A204.1 (cell line): ENCODE measurements around the gene MRPS10.
"Not testable (repeated sequence)": the region's sequence is repeated elsewhere in the genome, so short reads cannot be mapped to it uniquely, and the experiment has no call there.

ENCODE experiments used
- FAIRE-seq: peaks from 2 replicates; lab custom pipeline; 2012; peaks lifted over from hg19 to GRCh38; lab: Jason Lieb, UNC

MRPS10 gene

GRCh38 chr6:42237857-42238256 lies 20.2 kb upstream of the MRPS10 start:
- no peak for FAIRE-seq

- FAIRE-seq = no peak
These were observed 19.2 kb upstream of the MRPS10 start for GRCh38 chr6:42236682-42237473.

DNA sequence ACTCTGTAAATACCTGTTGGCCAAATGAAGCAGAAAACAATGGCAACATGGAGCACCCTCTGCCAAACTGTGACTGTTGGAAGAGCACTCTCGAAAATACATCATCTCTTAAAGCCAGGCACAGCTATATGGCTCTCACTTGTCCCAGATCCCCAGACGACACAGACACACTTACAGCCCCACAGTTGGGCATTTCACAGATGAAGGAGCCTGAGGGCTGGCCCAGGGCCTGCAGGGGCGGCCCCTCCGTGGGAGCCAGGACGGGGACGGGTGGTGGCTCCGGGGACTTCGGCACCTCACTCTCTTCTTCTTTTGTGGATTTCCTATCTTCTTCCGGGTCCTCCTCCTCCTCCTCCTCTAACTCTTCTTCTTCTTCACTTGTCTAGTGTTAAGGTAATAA lies 18.4 kb upstream of the MRPS10 start:
- FAIRE-seq = no peak

GRCh38 chr6:42232035-42232434 lies 14.4 kb upstream of the MRPS10 start:
- no peak for FAIRE-seq

GRCh38 chr6:42230345-42231321 lies 13.0 kb upstream of the MRPS10 start:
- peak; percentile 52 for FAIRE-seq

- FAIRE-seq = no peak
These were observed 12.0 kb upstream of the MRPS10 start for GRCh38 chr6:42229506-42230119.

DNA sequence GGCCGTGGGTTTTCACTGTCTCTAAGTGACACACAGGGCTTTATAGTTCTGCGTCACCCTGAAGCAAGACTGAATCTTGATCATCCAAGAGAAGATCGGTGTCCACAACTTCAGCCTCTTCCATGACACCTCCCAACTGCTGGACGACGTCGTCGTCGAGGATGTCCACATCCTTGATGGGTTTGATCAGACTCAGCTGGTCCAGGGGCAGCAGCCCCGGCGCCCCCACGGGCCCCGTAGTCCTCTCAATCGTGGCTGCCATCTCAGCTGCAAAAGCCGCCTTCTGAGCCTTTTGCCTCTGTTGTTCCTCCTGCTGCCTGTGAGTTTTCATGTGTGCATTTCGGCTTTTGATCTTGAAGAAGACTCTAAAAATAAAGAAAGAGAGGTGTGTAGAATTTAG lies 10.6 kb upstream of the MRPS10 start:
- FAIRE-seq = no peak

- FAIRE-seq = no peak
These were observed 9.7 kb upstream of the MRPS10 start for GRCh38 chr6:42227173-42227850.

GRCh38 chr6:42226645-42227143 lies 9.0 kb upstream of the MRPS10 start:
- FAIRE-seq = peak; percentile 84

DNA sequence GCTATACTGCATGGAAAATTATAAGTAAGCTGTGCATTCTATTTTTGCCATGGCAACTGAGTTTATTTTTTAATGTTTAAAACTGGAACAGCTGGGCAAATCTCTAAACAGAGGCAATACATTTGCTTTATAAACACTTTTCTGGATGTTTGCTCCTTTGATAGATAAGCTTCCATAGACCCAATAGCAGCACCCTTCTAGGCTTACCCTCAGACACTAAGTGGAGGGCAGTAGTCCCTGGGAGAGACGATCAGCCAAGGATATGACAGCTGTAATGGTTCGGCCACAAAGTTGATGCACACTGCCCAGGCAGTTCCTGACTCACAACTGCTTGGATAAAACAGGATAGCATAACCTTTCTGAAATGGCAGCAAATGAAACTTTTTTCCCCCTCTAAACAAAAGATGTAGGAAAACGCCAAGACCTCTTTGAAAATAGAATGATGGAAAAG lies 8.5 kb upstream of the MRPS10 start:
- FAIRE-seq = no peak

DNA sequence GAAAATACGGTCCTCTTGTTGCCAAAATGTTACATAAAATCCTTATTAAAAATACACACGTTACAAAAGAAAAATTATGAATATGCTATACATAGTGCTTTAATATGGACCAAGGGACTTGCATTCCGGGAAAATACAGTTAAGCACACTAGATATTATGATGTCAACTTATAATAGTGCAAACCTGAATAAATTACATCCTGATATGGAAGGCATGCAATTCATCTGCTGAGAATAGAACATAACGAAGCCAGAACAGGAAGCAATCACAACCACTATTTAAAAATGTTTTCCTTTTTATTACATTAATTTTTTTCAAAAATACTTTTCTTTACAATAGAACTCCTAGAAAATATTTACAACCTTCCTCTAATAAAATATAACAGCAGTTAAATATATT lies 7.8 kb upstream of the MRPS10 start:
- peak; percentile 44 for FAIRE-seq

DNA sequence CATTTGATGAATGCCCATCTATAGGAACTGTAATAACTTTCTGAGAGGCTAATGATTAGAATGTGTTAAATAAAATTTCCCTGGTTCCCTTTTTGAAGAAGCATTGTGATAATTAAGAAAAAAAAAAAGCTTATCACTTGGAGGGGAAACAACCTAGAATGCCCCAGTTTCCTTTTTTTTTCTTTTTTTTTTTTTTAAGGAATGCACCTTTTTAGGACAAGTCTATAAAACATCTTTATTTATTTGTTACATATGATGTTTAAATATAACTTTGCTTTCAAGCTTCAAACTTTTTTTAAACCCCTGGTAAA lies 7.3 kb upstream of the MRPS10 start:
- FAIRE-seq = peak; percentile 30

DNA sequence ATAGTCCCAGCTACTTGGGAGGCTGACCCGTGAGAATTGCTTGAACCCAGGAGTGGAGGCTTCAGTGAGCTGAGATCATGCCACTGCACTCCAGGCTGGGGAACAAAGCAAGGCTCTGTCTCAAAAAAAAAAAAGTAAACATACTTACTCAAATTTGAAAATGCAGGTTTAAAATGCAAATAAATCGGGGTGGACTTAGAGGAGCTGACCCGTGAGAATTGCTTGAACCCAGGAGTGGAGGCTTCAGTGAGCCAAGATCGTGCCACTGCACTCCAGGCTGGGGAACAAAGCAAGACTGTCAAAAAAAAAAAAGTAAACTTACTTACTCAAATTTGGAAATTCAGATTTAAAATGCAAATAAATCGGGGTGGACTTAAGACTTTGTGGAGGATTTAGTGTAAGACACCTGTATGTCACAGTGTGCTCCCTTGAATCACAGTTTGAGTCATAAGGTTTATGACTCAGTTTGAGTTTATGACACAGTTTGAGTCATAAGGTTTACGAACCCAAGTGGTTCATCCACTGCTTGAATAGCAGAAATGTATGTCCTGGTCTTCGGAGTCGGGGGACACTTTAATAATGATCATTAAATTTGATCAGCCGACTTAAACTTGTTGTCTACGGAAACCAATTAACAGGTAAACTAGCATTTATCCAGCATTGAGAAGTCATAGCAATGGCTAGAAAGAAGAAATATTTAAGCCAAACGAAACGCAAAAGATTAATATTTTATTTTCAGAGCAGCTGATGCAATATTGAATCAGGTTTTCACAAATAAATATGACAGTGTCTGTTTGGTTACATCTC lies 6.8 kb upstream of the MRPS10 start:
- peak; percentile 92 for FAIRE-seq

DNA sequence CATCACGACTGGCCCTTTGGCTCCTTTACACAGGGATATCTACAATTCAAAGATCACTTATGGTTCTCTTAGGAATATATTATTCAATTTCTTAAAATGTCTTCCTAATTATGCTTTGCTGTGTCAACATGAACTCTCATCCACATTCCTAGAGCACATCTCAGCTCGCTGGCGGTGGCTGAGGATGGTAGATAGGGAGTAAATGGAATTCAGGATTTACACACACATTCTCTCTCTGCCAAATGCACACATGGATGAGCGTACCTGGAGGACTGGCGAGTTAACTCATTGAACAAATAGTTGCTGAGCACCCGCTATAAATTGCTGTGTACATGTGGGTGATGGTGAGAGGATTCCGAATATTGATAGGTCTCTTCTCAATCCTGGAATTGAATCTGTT lies 4.8 kb upstream of the MRPS10 start:
- FAIRE-seq = no peak

GRCh38 chr6:42221546-42221945 lies 3.9 kb upstream of the MRPS10 start:
- FAIRE-seq = no peak

GRCh38 chr6:42220807-42221206 lies 3.1 kb upstream of the MRPS10 start:
- no peak for FAIRE-seq

GRCh38 chr6:42217157-42217518 lies 523 bp downstream of the MRPS10 start:
- FAIRE-seq = no peak

GRCh38 chr6:42216495-42216894 lies 1.2 kb downstream of the MRPS10 start:
- FAIRE-seq = not testable (repeated sequence)

GRCh38 chr6:42212442-42212841 lies 5.2 kb downstream of the MRPS10 start:
- FAIRE-seq = no peak

DNA sequence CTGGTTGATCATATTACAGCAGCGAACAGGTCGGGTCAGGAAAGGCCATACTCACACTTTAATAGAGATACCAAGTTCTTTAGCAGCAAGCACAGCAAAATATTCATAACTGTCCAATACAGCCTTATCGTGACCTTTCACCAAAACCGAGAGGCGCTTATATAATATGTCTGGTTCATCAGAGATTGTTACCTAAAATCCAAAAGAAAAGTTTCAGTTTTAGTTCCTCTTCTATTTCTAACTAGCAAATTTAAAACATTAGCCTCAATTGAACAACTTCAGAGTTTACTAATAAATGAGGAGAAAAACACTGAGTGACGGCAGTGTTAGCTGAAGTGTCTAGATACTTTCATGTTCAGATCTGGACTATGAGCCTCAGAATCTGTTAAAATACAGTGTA lies 5.9 kb downstream of the MRPS10 start:
- no peak for FAIRE-seq

DNA sequence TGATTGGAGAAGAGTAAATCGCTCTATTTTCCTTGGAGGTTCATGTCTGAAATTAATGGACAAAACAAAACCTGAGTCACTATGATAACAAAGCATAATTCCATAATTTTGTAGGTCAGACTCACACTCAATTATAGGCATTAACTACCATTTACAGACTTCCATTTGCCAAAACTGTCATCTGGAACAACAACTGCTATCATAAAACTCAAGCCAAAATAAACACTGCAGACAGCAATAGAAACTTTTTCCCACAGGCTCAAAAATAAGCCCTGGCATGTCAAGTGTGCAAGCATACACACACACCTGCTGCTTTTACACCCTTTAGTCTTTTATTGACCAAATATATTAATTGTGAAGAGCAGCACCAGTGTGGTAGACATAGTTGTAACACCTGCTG lies 7.1 kb downstream of the MRPS10 start:
- no peak for FAIRE-seq
